Ovary (tissue), 3 donors: ENCODE results near the gene SORCS2.

Source experiments
- CTCF ChIP-seq, 3 donors: fragments of 450-650 bp in 2 of 3; fragments of 200-600 bp in 1 of 3; IDR thresholded peaks; one replicate each; pipeline versions ENCODE4 v1.5.1 to v1.8.0; 2016 to 2022; ENCODE audit warnings: antibody characterized with exemption in 3 of 3, mild to moderate bottlenecking in 1 of 3
- POLR2A ChIP-seq: fragments of 450-650 bp; IDR thresholded peaks from one replicate; pipeline ENCODE4 v1.6.1; 2017; ENCODE audit warnings: antibody characterized with exemption, mild to moderate bottlenecking, moderate library complexity
- donor health status: DM: no; HTN: no; CAD: no.

DNA sequence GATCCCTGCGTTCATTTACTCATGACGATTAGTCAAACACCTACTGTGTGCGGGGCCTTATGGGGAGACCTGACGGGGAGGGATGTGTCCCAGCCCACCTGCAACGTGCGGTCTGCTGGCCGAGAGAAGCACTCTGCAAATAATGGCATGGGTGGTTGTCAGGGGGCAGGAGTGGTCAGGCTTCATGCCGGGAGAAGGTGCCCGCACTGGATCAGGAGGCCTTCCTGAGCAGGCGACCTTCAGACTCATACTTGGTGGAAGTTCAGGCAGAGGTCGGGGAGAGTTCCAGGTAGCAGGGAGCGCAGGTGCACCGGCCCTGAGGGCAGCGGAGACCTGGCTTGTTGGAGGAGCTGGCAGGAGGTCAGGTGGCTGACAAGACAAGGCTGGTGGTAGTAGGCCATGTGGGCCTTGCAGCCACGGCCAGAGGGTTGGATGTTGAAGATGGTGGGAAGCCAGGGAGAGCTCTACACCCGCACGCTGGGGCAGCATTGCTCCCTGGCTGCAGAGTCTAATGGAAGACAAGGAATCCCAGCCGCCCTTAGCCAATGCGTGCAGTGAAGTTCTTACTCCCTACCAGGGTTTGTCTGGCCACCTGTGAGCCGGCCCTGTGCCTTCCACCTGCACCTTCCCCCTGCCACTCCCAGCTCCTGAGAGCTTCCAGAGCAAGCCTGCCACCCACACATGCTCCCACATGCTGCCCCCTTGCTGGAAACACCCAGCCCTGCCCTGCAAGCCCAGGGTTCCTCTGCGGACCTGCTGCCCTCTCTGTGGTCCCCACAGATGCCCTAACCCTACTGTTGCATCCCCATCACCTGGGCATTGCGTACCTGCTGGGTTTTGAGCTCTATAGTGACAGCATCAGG lies 145.1 kb downstream of the SORCS2 start:
- TF ChIP-seq CTCF (IDR thresholded peaks at IDR 0.05) (no peak), POLR2A (no peak)
